Activated naive CD4-positive, alpha-beta T cell (primary cell): ENCODE results near the gene EPHA4.

Source experiments
- DNase-seq, 4 experiments: peaks; one replicate each; lab custom pipeline; 2025; lab: John Stamatoyannopoulos, UW

EPHA4 gene

DNA sequence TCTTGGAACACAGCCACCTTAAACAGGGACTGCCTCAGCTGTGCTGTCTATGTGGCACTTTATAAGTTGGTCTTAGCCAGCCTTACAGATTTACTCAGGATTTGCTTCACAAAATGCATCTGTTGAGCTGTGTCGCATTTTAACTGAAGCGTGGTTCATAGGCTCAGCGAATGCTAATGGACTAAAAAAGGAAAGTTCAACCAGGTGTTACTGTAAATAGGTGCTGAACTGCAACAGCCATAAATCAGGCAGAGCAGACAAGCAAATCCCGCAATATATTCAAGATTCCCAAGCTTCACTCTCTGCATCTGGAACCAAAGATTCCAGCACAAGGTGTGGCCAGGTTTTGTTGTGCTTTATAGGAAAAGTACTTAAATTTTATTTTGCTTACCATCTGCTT lies 130.0 kb downstream of the EPHA4 start:
- DNase-seq: no peak

DNA sequence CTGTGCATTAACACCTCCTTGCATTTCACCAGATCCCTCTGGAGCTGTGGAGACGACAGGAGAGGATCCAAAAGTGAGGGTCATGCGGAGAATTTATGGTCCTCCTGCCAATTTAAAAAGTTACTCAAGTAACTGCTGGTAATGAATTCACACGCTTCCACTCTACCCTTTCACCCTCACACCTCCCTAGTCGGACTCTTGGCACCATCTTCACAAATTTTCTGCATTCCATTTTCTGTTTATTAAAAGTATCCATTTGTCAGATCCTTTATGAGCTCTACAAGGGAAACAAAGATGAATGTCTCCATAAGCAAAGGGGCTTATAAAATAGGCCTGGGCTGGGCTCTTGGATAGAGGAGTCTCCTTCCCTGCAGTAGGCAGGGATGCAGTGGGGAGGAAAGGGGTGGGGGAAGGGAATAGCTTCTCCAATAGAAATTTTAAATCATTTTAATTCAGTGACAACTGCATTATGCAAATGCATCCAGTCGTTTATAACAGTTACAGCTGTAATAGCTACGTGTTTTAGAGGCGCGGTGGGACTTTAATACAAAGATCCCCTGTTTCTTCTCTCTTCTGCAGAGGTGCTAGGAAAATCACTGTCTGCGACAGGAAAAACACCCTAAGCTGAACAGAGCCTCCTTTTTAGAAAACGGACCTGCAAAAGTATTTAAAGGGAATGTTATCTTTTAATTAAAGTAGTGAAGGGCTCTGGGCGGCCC lies 132.2 kb downstream of the EPHA4 start:
- DNase-seq: no peak

DNA sequence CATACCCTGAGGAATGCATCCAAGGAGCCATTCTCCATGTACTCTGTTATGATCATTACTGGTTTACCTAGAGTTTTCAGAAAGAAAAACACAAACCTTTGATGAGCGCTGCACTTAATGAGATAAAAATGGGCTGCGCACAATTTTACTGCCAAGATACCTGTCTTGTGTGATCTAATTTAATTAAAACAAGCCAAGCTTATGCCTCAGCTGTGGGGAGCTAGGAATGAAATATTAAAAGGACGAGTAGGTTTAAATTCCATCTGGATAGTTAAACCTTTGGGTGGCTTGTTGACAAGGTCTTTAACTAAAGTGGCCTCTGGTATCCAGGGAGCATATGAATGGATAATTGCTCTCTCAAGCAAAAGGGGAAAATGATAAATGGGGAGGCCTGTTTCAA lies 135.0 kb downstream of the EPHA4 start:
- no peak for DNase-seq

DNA sequence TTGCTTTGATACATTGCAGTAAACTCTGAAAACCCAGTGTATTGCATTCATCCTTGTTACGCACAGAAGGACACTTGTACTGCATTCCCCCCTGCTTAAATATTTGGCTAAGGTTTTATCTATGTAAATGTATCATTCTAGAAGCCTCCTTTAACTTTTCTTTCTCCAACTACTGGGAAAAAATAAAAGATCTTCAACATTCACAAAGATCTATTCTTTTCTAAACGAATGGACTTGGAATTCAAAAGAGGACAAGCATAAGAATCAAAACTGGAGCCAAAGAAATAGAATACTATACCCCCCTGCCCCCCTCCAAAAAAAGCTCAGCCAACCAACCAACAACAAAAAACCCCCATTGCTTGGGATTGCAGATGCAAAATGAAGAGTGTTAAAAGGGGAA lies 136.9 kb downstream of the EPHA4 start:
- DNase-seq: no peak

DNA sequence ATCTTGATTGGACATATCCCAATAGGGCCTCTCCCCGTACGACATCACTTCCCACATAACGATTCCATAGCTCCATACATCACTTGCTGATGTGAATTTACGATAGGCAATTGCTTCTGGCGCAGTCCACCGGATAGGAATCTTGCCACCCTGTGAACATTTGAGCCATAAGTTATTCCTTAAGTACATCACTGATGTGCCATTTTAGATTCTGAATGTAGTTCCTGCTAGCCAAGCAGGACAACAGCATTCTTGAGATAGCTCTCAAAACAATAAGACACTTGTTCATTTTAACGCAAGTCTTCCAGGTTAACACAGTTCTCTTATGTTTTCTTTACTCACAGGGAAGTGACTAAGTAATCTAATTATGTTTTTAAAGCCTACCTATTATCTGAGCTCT lies 138.0 kb downstream of the EPHA4 start:
- no peak for DNase-seq

DNA sequence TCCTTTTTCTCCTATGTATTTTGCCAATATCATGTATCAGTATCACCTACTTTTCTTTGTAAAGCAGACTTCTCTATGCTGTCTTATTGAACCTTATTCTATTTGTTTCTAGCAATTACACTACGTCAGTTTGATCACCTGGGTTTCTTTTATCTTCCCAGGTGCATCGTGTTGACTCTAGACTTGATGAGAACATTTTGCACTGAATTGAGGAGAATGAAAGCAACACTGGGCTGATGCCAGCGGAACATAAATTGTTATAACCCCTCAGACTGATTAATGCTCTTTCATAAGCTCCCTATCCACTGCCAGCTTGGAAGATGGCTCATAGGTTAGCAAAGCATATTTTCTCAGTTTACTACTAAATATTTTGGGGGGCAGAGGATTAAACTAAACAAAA lies 140.6 kb downstream of the EPHA4 start:
- no peak for DNase-seq

DNA sequence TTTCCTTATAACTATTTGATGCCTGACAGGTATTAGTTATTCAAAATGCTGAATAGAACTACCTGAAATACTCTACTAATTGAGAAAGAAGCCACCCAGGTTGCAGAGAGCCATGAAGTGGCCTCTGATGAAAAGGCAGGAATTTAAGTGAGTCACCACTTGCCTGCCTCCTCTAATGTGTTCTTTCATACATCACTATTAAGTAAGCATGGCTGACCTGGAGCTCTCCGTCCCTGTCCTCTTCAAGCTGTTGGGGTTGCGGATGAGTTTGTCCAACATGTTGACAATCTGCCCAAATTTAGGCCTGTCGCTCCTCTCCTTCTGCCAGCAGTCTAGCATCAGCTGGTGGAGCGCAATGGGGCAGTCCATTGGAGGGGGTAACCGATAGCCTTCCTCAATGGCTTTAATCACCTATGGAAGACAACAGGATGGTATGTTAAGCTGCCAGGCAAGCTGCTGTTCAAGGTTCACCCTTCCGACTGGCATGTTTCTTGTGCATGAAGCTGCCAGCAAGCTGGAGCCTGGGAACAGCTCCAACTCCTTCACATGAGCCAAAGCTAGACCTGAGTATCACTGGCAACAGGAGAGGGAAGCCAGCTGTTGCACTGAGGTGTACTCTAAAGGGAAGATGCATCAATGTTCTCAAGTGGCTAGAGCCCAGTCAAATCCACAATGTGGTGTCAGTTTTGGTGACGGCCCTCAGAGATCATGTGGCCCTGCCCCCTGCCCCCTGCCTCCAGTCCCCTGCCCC lies 142.2 kb downstream of the EPHA4 start:
- no peak for DNase-seq

DNA sequence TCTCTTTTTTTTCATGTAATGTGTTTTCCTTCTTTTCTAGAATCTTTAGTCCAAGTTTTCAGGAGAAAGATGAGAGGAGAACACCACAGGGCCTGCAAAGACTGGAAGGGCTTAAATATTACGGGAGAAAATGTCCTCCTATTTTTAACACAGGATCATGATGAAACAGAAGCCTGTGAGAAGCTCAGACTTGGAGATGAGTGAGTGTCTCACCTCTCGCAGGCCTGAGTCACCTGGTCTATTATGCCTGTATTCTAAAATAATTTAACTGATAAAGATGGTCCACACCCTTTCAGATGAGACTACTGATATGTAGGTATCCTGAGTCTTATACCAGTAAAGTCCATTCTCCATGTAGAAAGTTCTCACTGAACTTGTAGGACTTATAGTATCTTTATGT lies 143.2 kb downstream of the EPHA4 start:
- no peak for DNase-seq

DNA sequence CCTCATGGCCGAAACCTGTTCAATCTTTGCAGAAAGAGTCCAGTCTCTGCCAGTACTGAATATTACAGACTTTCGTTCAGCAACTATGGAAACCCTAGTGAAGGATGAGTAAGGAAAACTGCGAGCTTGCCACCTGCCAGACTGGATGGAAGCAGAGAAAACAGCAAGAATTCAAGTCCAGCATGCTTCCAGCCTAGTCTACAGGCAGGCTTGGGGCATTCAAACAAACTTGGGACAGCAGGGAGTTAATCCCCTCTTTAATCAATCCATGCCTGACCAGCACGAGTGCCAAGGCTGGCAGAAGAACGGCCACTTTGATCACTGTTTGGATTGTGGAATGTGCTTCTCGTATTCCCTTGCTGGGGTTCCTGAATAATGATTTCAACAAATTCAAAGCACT lies 145.2 kb downstream of the EPHA4 start:
- DNase-seq: no peak

DNA sequence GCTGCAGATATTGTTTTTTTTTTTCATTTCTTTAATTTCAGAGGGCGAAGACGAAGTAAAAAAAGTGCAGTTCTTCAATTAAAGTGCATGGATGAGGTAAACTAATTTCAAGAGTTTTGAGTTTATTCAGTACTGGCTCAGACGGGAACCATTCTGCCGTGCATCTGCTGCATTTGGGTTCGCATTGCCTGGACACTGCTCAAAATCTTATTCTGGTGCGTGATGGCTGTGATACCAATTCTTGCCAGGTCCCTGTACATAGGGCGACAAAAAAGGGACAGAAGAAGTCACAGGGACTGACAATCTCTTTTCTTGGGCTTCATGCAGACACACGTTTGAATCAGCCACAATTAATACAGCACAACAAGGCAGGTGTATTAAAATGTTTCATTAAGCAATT lies 146.2 kb downstream of the EPHA4 start:
- no peak for DNase-seq

DNA sequence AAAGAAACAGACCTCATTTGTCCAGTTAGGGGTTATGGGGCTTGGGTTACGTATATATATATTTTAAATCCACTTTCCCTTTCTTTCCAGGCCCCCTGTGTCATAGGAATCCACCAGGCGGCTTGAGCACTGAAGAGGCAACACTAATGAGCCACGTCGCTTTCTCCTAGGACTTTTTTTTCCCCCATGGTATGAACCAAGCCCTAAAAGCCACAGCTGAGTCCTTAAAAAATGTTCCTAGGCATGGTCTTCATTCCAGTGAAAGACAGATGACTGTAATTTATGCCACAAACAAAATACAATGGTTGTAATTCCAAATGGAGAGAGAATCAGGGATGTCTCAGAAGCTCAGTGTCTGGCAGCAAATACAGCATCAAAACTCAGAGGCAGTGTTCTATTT lies 146.8 kb downstream of the EPHA4 start:
- no peak for DNase-seq

DNA sequence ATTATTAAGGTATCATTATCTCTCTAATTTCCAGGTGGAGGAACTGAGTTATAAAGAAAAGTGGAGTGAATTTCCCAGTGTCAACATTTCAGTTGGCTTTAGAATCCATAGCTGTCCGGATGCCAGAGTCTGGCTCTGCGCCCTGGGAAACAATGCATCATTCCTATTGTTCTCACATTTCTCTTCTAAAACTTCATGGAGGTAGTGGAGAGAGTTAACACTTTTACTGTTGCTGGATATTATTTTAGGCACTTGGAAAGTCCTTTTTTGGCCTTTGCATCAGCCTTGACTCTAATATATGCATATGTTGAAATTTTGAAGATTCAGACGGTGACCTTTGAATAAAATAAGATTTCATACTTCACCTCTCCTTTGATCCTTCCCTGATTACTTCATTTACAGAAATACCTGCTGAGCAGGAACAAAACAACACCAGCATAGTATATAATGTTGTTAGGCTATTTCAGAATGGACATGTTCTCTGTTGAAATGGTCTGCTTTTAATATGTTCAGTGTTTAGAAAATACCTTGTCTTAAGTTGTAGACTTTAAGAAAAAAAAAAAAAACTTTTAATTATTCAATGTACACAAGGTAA lies 148.8 kb downstream of the EPHA4 start:
- DNase-seq: no peak

DNA sequence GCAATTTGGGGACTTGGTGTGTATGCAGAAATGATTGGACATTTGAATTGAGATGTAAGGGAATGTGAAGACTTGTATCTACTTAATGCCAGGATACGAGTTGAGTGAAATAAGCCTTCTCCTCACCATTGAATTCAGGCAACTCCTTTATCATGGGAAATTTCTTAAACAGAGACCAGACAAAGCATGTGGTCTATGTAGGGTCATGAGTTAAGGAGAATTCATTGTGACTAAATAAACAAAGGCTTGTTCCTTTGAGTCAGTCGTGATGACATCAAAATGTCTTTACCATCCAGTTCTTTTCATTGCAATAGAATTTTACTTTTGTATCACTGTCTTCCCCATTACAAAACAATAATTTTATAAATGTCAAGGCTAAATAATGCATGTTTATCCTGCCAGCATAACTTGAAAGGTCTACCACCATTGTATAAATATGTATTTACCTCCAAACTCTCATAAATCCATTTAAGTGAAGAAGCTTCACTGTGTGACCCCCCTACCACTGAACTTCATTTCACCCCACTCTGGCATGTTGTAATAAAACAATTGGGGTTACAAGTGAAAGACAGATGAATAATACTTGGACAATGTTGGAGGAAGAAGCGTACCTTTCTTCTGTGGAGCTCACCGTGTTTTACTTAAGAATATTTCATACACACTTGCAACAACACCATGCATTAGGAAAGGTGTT lies 149.4 kb downstream of the EPHA4 start:
- DNase-seq: no peak

DNA sequence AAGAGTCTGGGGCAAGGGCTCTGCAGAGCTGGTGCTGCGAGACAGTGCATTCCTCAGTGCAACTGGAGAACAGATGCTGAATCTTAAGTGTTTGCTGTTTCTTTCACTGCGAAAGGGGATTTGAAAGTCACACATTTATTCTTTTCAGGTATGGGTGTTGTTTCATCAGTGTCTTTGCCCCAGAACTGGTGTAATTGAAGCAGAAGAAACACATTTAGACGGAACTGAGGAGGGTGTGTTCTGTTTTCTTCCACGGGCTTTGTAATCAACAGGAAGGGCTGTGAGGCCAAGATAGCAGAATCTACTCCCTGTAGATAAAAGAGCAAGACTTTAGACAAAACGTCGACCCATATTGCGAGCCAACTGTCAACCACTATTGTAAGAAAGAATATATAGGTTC lies 151.9 kb downstream of the EPHA4 start:
- DNase-seq: no peak

DNA sequence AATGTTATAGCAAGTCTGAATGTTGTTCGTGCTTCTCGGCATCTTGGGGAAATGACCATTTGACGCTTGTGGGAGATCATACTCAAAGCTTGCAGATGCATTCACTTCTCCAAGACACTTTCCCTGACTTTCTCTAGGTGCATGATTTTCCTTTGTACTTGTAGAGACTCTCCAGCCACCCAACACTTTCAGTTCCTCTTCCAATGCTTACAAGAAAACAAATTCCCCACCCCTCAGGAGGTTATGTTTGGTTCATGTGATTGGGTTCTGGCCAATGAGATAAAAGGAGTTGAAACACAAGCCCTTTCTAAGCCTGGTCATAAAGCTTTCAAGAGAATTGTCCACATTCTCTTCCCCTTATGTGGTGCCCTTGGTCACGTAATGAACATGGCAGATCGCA lies 156.3 kb downstream of the EPHA4 start:
- DNase-seq: no peak

DNA sequence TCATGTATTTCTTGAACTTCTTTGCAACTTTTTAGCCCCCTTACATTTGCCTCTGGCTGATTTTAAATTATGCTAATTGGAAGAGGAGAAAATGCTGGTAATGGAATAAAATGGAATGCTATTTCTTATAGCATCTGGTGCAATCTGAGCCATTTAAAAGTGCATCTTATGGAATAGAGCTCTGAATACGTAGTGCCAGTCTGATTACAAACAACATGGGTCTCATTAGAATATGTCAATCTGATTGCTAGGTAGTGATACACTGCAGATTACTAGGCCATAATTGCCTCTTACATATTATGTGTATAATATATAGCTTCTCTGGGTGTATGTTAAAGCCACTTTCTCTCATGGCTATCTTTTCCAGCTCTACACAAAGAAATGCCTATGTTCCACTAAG lies 159.1 kb downstream of the EPHA4 start:
- DNase-seq: no peak

DNA sequence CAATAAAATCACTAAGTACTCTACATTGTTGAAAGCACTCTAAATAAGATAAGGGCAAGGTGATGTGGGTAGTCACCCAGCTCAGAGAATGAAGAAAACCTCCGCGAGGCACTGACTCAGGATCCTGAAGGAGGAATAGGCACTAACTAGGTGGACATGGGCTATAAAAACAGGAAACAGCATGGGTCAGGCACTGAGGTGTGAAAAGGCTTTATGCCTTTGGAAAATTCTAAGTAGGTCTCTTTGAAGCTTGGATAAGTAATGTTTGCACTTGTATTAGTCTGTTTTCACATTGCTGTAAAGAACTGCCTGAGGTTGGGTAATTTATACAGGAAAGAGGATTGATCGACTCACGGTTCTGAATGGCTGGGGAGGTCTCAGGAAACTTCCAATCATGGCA lies 161.6 kb downstream of the EPHA4 start:
- DNase-seq: no peak

DNA sequence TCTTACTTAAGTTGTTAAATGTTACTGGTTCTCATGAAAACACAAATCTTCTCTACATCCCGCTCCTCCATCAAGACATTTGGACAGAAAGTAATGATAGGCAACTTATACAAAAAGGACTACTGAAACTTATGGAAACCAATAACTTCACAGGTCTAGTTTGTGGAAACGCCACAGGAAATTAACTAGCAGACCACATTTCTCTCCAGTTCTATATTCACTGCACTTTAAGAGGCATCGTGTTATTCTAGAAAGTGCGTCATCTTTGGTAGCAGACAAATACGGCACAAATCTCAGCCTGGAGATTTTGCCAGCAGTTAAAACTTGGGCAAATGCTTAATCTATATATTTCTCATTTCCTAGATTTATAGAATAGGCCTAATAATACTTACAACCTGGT lies 164.3 kb downstream of the EPHA4 start:
- DNase-seq: no peak

DNA sequence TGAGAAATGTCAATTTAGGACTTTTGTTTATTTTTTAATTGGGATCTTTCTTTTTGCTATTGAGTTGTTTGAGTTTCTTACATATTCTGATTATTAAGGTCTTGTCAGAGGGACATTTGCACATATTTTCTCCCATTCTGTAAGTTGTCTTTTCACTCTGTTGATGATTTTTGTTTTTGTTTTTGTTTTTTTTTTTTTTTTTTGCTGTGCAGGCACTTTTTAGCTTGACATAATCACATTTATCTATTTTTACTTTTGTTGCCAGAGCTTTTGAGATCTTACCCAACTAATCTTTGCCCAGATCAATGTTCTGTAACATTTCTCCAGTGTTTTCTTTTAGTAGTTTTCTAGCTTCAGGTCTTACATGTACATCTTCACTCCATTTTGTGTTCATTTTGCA lies 166.6 kb downstream of the EPHA4 start:
- no peak for DNase-seq

DNA sequence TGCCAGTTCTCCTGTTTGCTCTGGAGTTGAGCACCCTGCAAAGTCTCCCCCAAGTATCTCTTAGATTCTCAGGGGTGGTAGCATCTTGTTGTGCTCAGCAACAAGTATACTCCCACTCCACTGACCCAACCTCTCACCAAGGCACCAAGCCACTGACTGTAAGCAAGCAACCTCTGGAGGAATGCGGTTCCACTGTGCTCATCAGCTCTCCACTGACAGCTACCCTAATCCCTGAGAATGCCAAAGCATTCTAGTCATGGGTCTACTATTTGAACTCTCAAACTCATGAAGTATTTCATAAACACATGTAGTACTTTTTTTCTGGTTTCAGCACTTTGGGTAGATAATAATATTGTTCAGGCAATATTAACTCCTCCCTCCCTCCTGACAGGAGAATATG lies 170.0 kb downstream of the EPHA4 start:
- no peak for DNase-seq

DNA sequence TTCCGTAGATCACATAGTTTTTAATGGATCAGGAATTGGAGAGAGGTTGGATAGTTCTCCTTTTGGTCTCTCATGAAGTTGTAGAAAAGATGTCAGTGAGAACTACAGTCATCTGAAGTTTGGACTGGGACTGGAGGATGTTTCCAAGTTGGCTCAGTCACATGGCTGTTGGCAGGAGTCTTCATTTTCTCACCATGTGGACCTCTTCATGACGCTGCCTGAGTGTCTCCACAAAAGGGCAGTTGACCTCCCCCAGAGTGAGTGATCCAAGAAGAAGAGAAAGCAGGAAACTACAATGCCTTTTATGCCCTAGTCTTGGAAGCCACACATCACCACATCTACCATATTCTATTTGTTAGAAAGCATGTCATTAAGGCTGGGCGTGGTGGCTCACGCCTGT lies 171.7 kb downstream of the EPHA4 start:
- no peak for DNase-seq

DNA sequence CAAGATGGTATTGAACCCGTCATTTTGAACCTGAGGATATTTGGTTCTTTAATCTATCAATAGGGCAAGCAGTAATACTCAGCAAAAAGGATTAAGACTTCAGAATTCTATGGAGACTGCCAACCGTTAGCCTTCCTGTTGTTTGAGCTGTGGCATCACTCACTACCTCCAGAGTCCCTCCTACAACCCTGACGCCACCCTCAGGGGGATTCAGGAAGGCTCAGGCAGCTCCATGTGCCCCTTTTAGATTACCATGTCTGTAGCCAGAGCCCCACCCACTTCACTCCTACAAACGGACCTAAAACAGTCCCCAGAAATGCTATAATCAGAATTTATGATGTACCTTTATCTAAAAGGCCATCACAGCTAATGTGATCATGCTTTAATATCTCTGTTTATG lies 172.9 kb downstream of the EPHA4 start:
- DNase-seq: no peak

DNA sequence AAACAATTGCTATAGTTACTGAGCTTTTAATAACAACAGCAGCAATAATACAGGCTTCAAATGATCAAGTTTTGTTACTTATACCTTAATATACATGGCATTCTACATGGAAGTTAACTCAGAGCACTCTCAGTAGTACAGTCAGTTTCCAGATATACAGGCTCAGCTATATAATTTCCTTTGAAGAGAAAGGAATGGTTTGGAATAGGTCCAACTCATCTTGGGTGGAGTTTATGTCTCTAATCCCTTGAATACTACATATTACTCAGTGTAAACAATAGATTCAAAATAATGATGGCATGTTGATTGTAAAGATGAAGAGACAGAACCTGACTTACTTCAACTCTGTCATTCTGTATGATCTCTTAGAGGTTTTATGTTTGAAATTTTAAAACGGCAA lies 174.9 kb downstream of the EPHA4 start:
- no peak for DNase-seq
